ENCODE measurements around the gene KIFC3.

Gene KIFC3

DNA sequence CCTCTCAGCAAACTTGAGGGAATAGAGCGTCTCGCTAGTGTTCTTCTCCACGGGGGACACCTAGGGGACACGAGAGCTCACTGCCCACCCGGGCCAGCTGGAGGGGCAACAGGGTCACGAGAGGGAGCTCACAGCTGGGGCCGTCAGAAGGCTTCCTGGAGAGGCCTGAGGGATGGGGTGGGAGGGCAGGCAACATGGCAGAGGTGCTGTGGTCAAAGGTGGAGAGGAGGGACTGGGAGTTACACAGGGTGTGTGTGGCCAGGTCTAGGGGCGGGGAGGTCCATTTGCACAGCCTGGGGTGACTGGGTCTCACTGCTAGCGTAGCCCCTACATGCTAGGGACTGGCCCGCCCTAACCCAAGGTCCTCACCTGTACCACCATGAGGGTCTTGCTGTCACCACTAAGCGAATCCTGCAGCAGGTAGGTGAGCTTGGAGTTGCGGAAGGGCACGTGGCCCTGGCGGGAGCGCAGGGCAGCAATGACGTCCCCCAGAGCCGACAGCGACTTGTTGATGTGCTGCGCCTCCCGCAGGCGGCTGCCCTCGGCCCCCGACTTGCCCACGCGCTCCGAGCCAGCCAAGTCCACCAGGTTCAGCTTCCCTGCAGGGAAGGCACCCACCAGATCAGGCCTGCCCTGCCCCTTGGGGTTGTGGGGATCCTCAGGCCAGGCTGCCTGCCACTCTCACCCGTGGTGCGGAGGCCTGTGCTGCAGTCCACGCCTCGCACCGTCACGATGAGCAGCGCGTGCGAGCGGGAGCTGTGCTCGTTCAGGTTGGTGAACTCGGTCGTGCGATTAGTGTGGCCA, 41.7 kb downstream of the KIFC3 start:
- ChIA-PET CTCF (interaction anchor here (0.6 to 3.0 kb wide), 4 partner anchors 103 to 361 kb away, joined by 3 to 14 read pairs (median 4); no protein-coding TSS in a partner anchor), POLR2A (interaction anchor here (0.5 to 1.6 kb wide), 2 partner anchors 24 to 48 kb away, joined by 3 to 5 read pairs; partner anchors contain the start of gene KATNB1)
- H3K4me1 ChIP-seq (ENCODE audit: control insufficient read depth, insufficient read depth, low read length) = peaks cover 4% of the 10 kb centered on the region
- TF ChIP-seq GLI2 (tag by site-specific recombination; IDR thresholded peaks at IDR 0.05; ENCODE audit: borderline replicate concordance, low read depth) = no peak
- TF ChIP-seq, protein P1, sequence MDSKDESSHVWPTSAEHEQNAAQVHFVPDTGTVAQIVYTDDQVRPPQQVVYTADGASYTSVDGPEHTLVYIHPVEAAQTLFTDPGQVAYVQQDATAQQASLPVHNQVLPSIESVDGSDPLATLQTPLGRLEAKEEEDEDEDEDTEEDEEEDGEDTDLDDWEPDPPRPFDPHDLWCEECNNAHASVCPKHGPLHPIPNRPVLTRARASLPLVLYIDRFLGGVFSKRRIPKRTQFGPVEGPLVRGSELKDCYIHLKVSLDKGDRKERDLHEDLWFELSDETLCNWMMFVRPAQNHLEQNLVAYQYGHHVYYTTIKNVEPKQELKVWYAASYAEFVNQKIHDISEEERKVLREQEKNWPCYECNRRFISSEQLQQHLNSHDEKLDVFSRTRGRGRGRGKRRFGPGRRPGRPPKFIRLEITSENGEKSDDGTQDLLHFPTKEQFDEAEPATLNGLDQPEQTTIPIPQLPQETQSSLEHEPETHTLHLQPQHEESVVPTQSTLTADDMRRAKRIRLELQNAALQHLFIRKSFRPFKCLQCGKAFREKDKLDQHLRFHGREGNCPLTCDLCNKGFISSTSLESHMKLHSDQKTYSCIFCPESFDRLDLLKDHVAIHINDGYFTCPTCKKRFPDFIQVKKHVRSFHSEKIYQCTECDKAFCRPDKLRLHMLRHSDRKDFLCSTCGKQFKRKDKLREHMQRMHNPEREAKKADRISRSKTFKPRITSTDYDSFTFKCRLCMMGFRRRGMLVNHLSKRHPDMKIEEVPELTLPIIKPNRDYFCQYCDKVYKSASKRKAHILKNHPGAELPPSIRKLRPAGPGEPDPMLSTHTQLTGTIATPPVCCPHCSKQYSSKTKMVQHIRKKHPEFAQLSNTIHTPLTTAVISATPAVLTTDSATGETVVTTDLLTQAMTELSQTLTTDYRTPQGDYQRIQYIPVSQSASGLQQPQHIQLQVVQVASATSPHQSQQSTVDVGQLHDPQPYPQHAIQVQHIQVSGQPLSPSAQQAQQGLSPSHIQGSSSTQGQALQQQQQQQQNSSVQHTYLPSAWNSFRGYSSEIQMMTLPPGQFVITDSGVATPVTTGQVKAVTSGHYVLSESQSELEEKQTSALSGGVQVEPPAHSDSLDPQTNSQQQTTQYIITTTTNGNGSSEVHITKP (tag by site-specific recombination; IDR thresholded peaks at IDR 0.05) = no peak
- TF ChIP-seq, protein P2, sequence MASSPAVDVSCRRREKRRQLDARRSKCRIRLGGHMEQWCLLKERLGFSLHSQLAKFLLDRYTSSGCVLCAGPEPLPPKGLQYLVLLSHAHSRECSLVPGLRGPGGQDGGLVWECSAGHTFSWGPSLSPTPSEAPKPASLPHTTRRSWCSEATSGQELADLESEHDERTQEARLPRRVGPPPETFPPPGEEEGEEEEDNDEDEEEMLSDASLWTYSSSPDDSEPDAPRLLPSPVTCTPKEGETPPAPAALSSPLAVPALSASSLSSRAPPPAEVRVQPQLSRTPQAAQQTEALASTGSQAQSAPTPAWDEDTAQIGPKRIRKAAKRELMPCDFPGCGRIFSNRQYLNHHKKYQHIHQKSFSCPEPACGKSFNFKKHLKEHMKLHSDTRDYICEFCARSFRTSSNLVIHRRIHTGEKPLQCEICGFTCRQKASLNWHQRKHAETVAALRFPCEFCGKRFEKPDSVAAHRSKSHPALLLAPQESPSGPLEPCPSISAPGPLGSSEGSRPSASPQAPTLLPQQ (tag by site-specific recombination; IDR thresholded peaks at IDR 0.05) = no peak
- no peak for TF ChIP-seq ZNF629 (tag by site-specific recombination; IDR thresholded peaks at IDR 0.05)
- no peak for TF ChIP-seq SCRT1 (tag by site-specific recombination; IDR thresholded peaks at IDR 0.05; ENCODE audit: borderline replicate concordance)
- no peak for TF ChIP-seq ZNF624 (tag by site-specific recombination; IDR thresholded peaks at IDR 0.05)
- peaks cover 0 to 49% of the 10 kb centered on the region in 2 experiments; a peak in 1 of 3 replicates for H3K36me3 ChIP-seq (ENCODE audit: control insufficient read depth in 2 of 2, insufficient read depth in 1 of 2, low read length in 2 of 2)
- no peak overlapping the region for H3K4me3 ChIP-seq (ENCODE audit: low read depth, low read length)
- H3K27ac ChIP-seq (ENCODE audit: extremely low read depth, low read depth, low read length) = no peak overlapping the region
- no peaks in the 10 kb centered on the region for H3K9me3 ChIP-seq (ENCODE audit: control insufficient read depth, insufficient read depth, low read depth, low read length)

DNA sequence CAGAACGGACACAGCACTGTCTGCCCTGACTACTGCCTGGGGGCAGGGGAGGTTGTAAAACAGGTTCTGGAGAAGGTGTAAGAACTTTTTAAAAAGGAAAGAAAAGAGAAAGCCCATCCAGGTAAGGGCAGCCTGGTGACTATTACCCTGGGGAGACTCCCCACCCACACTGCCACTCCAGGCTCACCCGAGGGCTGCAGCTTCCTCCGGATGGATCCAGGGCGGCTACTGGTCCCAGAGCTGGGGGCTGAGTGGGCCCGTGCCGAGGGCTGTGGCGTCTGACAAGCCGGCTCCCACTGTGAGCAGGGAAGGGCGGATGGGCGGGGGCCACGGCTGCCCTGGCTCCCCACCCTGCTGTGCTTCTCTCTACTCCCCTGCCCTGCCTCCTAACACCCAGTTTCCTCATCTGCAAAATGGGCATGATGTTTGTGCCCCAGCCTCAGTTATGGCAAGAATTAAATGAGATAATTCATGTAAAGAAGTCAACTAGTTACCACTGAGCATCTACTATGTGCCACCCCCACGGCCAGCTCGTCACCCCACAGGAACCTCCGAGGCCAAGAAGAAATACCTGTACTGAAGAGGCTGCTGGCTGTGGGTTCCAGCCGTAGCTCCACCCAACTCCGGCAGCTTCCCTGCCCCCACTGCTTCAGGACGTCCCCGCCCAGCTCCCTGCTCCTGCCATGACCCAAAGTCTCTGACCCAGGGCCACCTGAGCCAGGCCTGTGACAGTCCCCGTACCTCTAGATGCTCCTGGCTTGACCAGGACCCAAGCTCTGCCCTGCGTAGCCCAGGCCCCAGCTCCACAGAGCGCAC, 42.5 kb downstream of the KIFC3 start:
- POLR2A ChIA-PET = interaction anchor here (0.5 to 1.6 kb wide), 2 partner anchors 11 to 23 kb away, joined by 3 to 5 read pairs; partner anchors contain the start of gene KATNB1
- peaks cover 4% of the 10 kb centered on the region for H3K4me1 ChIP-seq (ENCODE audit: control insufficient read depth, insufficient read depth, low read length)
- H3K36me3 ChIP-seq (ENCODE audit: control insufficient read depth in 2 of 2, insufficient read depth in 1 of 2, low read length in 2 of 2) = peaks cover 0 to 55% of the 10 kb centered on the region in 2 experiments; a peak in 1 of 3 replicates
- TF ChIP-seq ZNF501 (tag by site-specific recombination; IDR thresholded peaks at IDR 0.05) = no peak
- TF ChIP-seq ZFHX2 (tag by site-specific recombination; conservative IDR thresholded peaks at IDR 0.05) = peak; percentile 90
- peak; percentile 76 for TF ChIP-seq KLF1 (tag by site-specific recombination; IDR thresholded peaks at IDR 0.05)
- TF ChIP-seq ZNF664 (tag by site-specific recombination; IDR thresholded peaks at IDR 0.05) = peak; percentile 99
- no peak for TF ChIP-seq ZNF10 (tag by site-specific recombination; IDR thresholded peaks at IDR 0.05)
- TF ChIP-seq, protein P3, sequence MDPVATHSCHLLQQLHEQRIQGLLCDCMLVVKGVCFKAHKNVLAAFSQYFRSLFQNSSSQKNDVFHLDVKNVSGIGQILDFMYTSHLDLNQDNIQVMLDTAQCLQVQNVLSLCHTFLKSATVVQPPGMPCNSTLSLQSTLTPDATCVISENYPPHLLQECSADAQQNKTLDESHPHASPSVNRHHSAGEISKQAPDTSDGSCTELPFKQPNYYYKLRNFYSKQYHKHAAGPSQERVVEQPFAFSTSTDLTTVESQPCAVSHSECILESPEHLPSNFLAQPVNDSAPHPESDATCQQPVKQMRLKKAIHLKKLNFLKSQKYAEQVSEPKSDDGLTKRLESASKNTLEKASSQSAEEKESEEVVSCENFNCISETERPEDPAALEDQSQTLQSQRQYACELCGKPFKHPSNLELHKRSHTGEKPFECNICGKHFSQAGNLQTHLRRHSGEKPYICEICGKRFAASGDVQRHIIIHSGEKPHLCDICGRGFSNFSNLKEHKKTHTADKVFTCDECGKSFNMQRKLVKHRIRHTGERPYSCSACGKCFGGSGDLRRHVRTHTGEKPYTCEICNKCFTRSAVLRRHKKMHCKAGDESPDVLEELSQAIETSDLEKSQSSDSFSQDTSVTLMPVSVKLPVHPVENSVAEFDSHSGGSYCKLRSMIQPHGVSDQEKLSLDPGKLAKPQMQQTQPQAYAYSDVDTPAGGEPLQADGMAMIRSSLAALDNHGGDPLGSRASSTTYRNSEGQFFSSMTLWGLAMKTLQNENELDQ (tag by site-specific recombination; IDR thresholded peaks at IDR 0.05; ENCODE audit: low read depth) = no peak
- TF ChIP-seq, protein P4, sequence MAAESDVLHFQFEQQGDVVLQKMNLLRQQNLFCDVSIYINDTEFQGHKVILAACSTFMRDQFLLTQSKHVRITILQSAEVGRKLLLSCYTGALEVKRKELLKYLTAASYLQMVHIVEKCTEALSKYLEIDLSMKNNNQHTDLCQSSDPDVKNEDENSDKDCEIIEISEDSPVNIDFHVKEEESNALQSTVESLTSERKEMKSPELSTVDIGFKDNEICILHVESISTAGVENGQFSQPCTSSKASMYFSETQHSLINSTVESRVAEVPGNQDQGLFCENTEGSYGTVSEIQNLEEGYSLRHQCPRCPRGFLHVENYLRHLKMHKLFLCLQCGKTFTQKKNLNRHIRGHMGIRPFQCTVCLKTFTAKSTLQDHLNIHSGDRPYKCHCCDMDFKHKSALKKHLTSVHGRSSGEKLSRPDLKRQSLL (tag by site-specific recombination; IDR thresholded peaks at IDR 0.05) = no peak
- TF ChIP-seq ZNF654 (tag by site-specific recombination; IDR thresholded peaks at IDR 0.05; ENCODE audit: low read depth) = no peak
- 0 out of 2 replicates have a peak, but pooled peaks have one; percentile 13 for TF ChIP-seq KLF8 (tag by site-specific recombination; IDR thresholded peaks at IDR 0.05)
- TF ChIP-seq EGR2 (tag by site-specific recombination; IDR thresholded peaks at IDR 0.05; ENCODE audit: low read depth) = peak; percentile 84
- CTCF ChIA-PET = interaction anchor here (0.6 to 3.0 kb wide), 4 partner anchors 104 to 362 kb away, joined by 3 to 14 read pairs (median 4); no protein-coding TSS in a partner anchor
- H3K27ac ChIP-seq (ENCODE audit: extremely low read depth, low read depth, low read length) = no peak overlapping the region
- H3K9me3 ChIP-seq (ENCODE audit: control insufficient read depth, insufficient read depth, low read depth, low read length) = no peaks in the 10 kb centered on the region
- no peak overlapping the region for H3K4me3 ChIP-seq (ENCODE audit: low read depth, low read length)
